ENCODE results near the gene MICAL2. TPM values are rescaled to one million over a fixed set of nuclear protein-coding genes. Genes with fewer than 3 reads are reported as not detected.

MICAL2 gene
- total RNA-seq, 2 donors from 2014 or later: 19.9 to 39.6 TPM

GRCh38 chr11:12271826-12272366 lies 161.5 kb downstream of the MICAL2 start:
- ATAC-seq (no peak), DNase-seq (ENCODE audit: low spot score) (no peak)
- no peaks in the 10 kb centered on the region for H3K9me3 Mint-ChIP-seq
- H3K4me3 Mint-ChIP-seq: no peak overlapping the region
- H3K27me3 Mint-ChIP-seq: no peaks in the 10 kb centered on the region
- H3K36me3 Mint-ChIP-seq: no peaks in the 10 kb centered on the region
- H3K27ac Mint-ChIP-seq: no peak overlapping the region
- H3K4me1 Mint-ChIP-seq (ENCODE audit: low read depth in 2 of 2): no peaks in the 10 kb centered on the region

GRCh38 chr11:12272821-12273617 lies 162.6 kb downstream of the MICAL2 start:
- Mint-ChIP-seq H3K4me1 (ENCODE audit: low read depth in 2 of 2) (no peaks in the 10 kb centered on the region), H3K36me3 (no peaks in the 10 kb centered on the region), H3K27me3 (no peaks in the 10 kb centered on the region), H3K27ac (no peak overlapping the region), H3K9me3 (no peaks in the 10 kb centered on the region), H3K4me3 (no peak overlapping the region)
- DNase-seq (ENCODE audit: low spot score) (no peak), ATAC-seq (no peak)

- no peak for DNase-seq (ENCODE audit: low spot score)
- no peaks in the 10 kb centered on the region for H3K27me3 Mint-ChIP-seq
- H3K27ac Mint-ChIP-seq: no peak overlapping the region
These were observed 163.2 kb downstream of the MICAL2 start for GRCh38 chr11:12273618-12273995.

DNA sequence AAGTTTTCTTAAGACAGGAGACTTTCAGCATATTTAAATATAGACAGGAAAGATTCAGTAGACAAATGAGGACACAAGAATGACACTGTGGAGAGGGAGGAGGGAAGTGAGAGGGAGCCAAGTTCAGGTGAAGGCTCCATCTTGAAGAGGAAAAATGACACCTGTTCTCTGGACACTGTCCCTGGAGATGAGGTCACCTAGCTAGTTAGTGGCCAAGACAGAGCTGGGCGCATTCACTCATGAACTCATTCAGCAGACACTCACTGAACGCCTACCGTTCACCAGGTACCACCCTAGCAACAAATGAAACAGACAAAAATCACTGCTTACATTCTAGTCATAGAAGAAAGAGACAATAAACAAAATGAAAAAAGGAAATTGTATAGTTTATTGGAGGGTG lies 163.7 kb downstream of the MICAL2 start:
- DNase-seq (ENCODE audit: low spot score): no peak
- H3K4me1 Mint-ChIP-seq (ENCODE audit: low read depth in 2 of 2): no peaks in the 10 kb centered on the region
- no peak for ATAC-seq
- no peak overlapping the region for H3K27ac Mint-ChIP-seq
- H3K9me3 Mint-ChIP-seq: no peaks in the 10 kb centered on the region
- H3K36me3 Mint-ChIP-seq: no peaks in the 10 kb centered on the region
- no peaks in the 10 kb centered on the region for H3K27me3 Mint-ChIP-seq
- no peak overlapping the region for H3K4me3 Mint-ChIP-seq

More at GRCh38 chr11:12273618-12273995, 163.2 kb downstream of the MICAL2 start:
- no peaks in the 10 kb centered on the region for H3K36me3 Mint-ChIP-seq
- no peaks in the 10 kb centered on the region for H3K9me3 Mint-ChIP-seq
- no peaks in the 10 kb centered on the region for H3K4me1 Mint-ChIP-seq (ENCODE audit: low read depth in 2 of 2)
- no peak for ATAC-seq
- H3K4me3 Mint-ChIP-seq: no peak overlapping the region

DNA sequence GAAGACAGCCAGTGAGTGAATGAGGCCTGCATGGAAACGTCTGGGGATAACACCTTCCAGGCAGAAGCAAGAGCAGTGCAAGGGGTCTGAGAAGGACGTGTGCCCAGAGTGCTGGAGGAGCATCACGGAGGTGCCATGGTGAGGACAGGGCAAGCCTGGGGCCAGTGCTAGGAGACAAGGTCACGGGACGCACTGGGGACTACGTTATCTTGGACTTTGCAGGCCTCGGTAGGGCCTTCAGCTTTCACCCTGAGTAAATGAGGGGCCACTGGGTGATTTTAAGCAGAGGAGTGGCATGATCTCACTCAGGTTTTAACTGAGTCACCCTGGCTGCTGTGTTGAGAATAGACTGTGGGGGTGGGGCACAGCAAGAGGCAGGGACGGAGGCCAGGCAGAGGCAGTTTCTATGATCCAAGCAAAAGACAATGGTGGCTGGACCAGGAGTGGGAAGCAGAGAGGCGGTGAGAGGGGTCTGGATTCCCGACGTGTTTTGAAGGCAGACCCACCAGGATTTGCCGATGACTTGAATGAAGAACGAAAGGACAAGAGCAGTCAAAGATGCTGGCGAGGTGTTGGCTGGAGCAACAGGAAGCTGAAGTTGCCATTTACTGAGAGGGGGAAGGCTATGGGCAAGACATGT lies 164.3 kb downstream of the MICAL2 start:
- DNase-seq (ENCODE audit: low spot score): no peak
- ATAC-seq: no peak

GRCh38 chr11:12275818-12276217 lies 165.4 kb downstream of the MICAL2 start:
- no peak for DNase-seq (ENCODE audit: low spot score)
- peak in 1 of 2 donors; percentile 3 for ATAC-seq
- H3K4me1 Mint-ChIP-seq (ENCODE audit: low read depth in 2 of 2): no peaks in the 10 kb centered on the region

More for the DNA sequence above, 164.3 kb downstream of the MICAL2 start:
- H3K27ac Mint-ChIP-seq: no peak overlapping the region
- H3K4me3 Mint-ChIP-seq: no peak overlapping the region
- H3K27me3 Mint-ChIP-seq: no peaks in the 10 kb centered on the region
- no peaks in the 10 kb centered on the region for H3K9me3 Mint-ChIP-seq
- H3K36me3 Mint-ChIP-seq: no peaks in the 10 kb centered on the region
- H3K4me1 Mint-ChIP-seq (ENCODE audit: low read depth in 2 of 2): no peaks in the 10 kb centered on the region

GRCh38 chr11:12276356-12276755 lies 166.0 kb downstream of the MICAL2 start:
- Mint-ChIP-seq H3K27me3 (no peaks in the 10 kb centered on the region), H3K4me3 (no peak overlapping the region), H3K4me1 (ENCODE audit: low read depth in 2 of 2) (no peaks in the 10 kb centered on the region), H3K27ac (no peak overlapping the region), H3K36me3 (no peaks in the 10 kb centered on the region), H3K9me3 (no peaks in the 10 kb centered on the region)
- no peak for ATAC-seq
- DNase-seq (ENCODE audit: low spot score): no peak

More at GRCh38 chr11:12275818-12276217, 165.4 kb downstream of the MICAL2 start:
- no peak overlapping the region for H3K27ac Mint-ChIP-seq
- H3K27me3 Mint-ChIP-seq: no peaks in the 10 kb centered on the region
- no peaks in the 10 kb centered on the region for H3K36me3 Mint-ChIP-seq
- H3K9me3 Mint-ChIP-seq: no peaks in the 10 kb centered on the region
- H3K4me3 Mint-ChIP-seq: no peak overlapping the region

- Mint-ChIP-seq H3K36me3 (no peaks in the 10 kb centered on the region), H3K9me3 (no peaks in the 10 kb centered on the region), H3K27me3 (no peaks in the 10 kb centered on the region), H3K27ac (no peak overlapping the region), H3K4me3 (no peak overlapping the region), H3K4me1 (ENCODE audit: low read depth in 2 of 2) (no peaks in the 10 kb centered on the region)
- no peak for ATAC-seq
- no peak for DNase-seq (ENCODE audit: low spot score)
These were observed 166.6 kb downstream of the MICAL2 start for GRCh38 chr11:12276831-12277475.

DNA sequence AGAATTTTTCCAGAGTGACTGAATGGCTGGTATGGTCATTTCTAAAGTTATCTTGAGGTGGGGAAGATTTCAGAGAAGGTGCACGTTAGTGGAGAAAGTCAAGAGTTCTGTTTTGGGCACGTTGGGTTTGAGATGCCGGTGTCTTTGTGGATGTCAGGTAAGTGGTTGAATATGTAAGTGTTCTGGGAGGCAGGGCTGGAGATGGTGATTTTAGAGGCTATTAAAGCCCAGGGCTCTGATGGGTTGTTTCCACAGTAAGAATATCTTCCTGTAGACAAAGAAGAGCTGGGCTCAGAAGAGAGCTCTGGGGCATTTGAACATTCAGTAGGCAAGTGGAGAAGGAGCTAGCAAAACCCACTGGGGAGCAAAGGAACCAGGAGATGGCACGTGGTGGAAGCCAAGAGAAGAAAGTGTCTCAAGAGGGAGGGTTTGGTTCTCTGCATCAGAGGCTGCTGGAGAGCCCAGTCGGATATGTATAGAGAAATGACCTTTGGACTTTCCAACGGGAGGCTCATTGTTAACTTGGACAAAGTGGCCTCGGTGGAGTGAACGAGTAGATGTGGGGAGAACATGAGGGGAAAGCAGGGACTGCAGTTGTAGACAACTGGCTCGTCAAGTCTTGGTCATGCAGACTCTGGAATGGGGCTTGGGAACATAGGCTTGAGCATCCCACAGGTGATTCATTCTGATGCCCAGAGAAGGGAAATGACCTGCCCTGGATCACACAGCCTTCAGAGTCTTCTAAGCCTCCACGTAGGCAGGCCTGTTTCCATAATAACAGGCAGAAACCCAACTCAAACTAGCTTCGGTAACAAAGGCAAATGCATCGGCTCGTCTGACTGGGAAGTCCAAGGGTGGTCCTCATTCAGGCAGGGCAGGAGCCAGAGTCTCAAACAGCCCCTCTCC lies 168.6 kb downstream of the MICAL2 start:
- Mint-ChIP-seq H3K9me3 (no peaks in the 10 kb centered on the region), H3K27me3 (no peaks in the 10 kb centered on the region), H3K4me1 (ENCODE audit: low read depth in 2 of 2) (no peaks in the 10 kb centered on the region), H3K4me3 (no peak overlapping the region), H3K36me3 (no peaks in the 10 kb centered on the region), H3K27ac (no peak overlapping the region)
- ATAC-seq (no peak), DNase-seq (ENCODE audit: low spot score) (no peak)

DNA sequence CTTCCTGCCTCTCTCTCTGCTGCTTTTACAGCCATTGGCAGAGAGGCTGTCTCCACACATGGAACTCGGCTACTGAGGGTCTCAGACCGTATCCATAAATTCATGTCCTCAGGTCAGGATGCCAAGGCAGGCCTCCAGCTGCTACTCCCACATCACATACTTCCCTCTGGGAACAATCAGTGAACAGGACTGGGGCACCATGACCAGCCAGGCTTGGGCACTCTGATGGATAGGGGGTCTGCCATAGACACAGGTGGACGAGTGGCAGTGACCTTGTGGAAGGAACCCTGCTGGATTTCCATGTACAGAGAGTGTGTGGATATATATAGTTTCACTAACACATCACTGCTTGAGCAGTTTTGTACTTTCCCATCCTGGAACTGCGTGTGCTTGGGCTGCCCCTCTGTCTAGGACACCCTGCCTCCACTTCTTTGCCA lies 169.3 kb downstream of the MICAL2 start:
- Mint-ChIP-seq H3K4me3 (no peak overlapping the region), H3K27me3 (no peaks in the 10 kb centered on the region), H3K4me1 (ENCODE audit: low read depth in 2 of 2) (no peaks in the 10 kb centered on the region), H3K36me3 (no peaks in the 10 kb centered on the region), H3K9me3 (no peaks in the 10 kb centered on the region), H3K27ac (no peak overlapping the region)
- ATAC-seq: no peak
- no peak for DNase-seq (ENCODE audit: low spot score)

DNA sequence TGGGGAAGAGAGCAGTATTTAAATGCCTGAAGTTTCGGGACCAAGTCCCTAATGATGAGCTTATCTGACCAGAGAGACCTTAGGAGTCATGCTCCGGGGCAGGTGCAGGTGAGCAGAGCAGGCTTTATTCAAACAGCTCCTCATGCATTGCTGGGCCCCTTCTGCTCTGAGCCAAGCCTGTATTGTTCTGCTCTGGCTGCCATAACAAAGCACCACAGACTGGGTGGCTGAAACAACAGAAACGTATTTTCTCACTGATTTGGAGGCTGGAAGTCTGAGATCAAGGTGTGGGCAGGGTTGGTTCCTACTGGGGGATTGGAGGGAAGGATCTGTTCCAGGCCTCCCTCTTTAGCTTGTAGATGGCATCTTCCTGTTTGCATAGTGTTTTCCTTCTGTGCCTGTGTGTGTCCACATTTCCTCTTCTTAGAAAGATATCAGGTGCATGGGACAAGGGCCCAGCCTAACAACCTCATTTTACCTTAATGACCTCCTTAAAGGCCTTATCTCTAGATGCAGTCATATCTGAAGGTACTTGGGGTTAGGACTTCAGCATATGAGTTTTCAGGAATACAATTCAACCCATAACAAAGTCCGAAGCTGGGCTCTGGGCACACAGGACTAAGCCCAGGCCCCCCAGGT lies 169.9 kb downstream of the MICAL2 start:
- Mint-ChIP-seq H3K36me3 (no peaks in the 10 kb centered on the region), H3K9me3 (no peaks in the 10 kb centered on the region), H3K27me3 (no peaks in the 10 kb centered on the region), H3K4me1 (ENCODE audit: low read depth in 2 of 2) (no peaks in the 10 kb centered on the region), H3K27ac (no peak overlapping the region), H3K4me3 (no peak overlapping the region)
- ATAC-seq (no peak), DNase-seq (ENCODE audit: low spot score) (no peak)

DNA sequence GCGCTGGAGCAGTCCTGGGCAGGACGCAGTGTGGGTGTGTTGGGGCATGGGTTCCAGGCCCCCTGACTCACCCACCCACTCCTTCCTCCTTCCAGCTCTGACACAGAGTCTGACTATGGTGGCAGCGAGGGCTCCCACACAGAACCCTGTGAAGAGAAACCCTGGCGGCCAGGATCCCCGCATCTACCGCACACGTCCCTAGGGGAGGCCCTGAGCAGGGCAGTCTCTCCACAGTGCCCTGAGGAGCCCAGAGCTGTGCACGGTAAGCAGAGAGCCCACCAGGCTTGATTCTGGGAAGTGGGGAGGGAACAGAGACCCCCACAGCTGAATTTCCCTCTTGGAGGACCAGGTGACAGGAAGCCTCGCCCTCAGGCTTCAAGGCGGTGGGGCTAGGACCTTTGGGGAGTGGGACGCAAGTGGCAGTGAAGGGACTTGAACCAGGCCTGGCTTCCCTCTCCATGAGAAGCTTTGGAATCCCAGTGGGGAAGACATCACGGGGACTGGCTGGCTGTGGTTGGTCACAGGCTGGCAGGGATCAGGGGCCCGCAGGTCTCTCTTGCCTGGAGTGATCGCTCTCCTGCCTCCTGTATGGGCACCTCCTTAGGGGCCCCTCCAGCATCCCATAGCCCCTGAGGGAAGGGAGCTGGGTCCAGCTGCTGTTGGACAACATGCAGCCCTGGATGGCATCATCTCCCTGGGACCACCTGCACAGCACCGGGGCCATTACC lies 170.6 kb downstream of the MICAL2 start:
- Mint-ChIP-seq H3K4me3 (no peak overlapping the region), H3K36me3 (no peaks in the 10 kb centered on the region), H3K27me3 (no peaks in the 10 kb centered on the region), H3K9me3 (no peaks in the 10 kb centered on the region), H3K27ac (no peak overlapping the region), H3K4me1 (ENCODE audit: low read depth in 2 of 2) (no peaks in the 10 kb centered on the region)
- ATAC-seq: no peak
- no peak for DNase-seq (ENCODE audit: low spot score)

Measured in natural killer cell treated with Interleukin-12 subunit alpha and Interleukin-12 subunit beta and Interleukin-15 and Interleukin-18, amount 100 ng/mL, for 72 hours (primary cell).